Caco-2 (cell line): ENCODE results near the gene OR4C45. TPM values are rescaled to one million over a fixed set of nuclear protein-coding genes. Genes with fewer than 3 reads are reported as not detected.
"Not testable (repeated sequence)": the region's sequence is repeated elsewhere in the genome, so short reads cannot be mapped to it uniquely, and the experiment has no call there.

Experiments used
- BruUV-seq: library from RNA; stranded (reverse); fragments of 400-500 nt; replicated peaks from 2 replicates; lab custom pipeline; 2021; lab: Mats Ljungman, UMichigan
- CTCF ChIA-PET: fragments of 300-600 bp; sonication (Branson Sonifier 250); formaldehyde crosslinking; loops from one replicate; lab custom pipeline; 2022; ENCODE audit warnings: antibody characterized with exemption; lab: Charles Lee
- POLR2A ChIA-PET: fragments of 300-600 bp; sonication (Branson Sonifier 250); formaldehyde crosslinking; loops from one replicate; lab custom pipeline; 2022; ENCODE audit warnings: antibody characterized with exemption; lab: Charles Lee
- DNase-seq, 2 experiments: peaks; one replicate each; pipeline versions ENCODE4 v3.0.0 to v3.0.0-alpha.2; 2020 to 2022
- H3K27me3 ChIP-seq: replicated peaks from 2 replicates; pipeline ENCODE4 v1.6.0; 2011; ENCODE audit warnings: low read length; ENCODE audit not compliant: control insufficient read depth, insufficient read depth
- H3K36me3 ChIP-seq: 2 replicates; pipeline ENCODE4 v1.5.1; 2011; ENCODE audit warnings: low read length; ENCODE audit not compliant: control insufficient read depth, insufficient read depth
- H3K4me1 ChIP-seq: fragments of 250-450 bp; sonication (Bioruptor Pico); 2 replicates; pipeline ENCODE4 v1.5.1; 2020; ENCODE audit warnings: mild to moderate bottlenecking
- H3K4me3 ChIP-seq: 2 replicates; pipeline ENCODE4 v1.5.1; 2011; ENCODE audit warnings: low read depth, mild to moderate bottlenecking, control low read depth, low read length
- H3K9me3 ChIP-seq: fragments of 250-450 bp; sonication (Bioruptor Pico); 2 replicates; pipeline ENCODE4 v1.5.1; 2020; ENCODE audit warnings: mild to moderate bottlenecking, moderate library complexity
- H3K27ac Mint-ChIP-seq: one replicate; pipeline ENCODE4 v1.8.0; 2022; ENCODE audit warnings: mixed read lengths; ENCODE audit not compliant: unreplicated experiment
- H3K27me3 Mint-ChIP-seq: one replicate; pipeline ENCODE4 v1.8.0; 2022; ENCODE audit warnings: mixed read lengths; ENCODE audit not compliant: insufficient read depth, unreplicated experiment
- H3K36me3 Mint-ChIP-seq: one replicate; pipeline ENCODE4 v1.8.0; 2022; ENCODE audit warnings: mild to moderate bottlenecking, mixed read lengths; ENCODE audit not compliant: insufficient read depth, unreplicated experiment
- H3K4me1 Mint-ChIP-seq: one replicate; pipeline ENCODE4 v1.8.0; 2022; ENCODE audit warnings: low read depth, mixed read lengths; ENCODE audit not compliant: unreplicated experiment
- H3K4me3 Mint-ChIP-seq: one replicate; pipeline ENCODE4 v1.8.0; 2022; ENCODE audit warnings: mild to moderate bottlenecking, moderate library complexity, mixed read lengths; ENCODE audit not compliant: unreplicated experiment
- H3K9me3 Mint-ChIP-seq: one replicate; pipeline ENCODE4 v1.8.0; 2022; ENCODE audit warnings: mixed read lengths; ENCODE audit not compliant: unreplicated experiment
- CTCF ChIP-seq, 2 experiments: fragments of 200-600 bp in 1 of 2; IDR thresholded peaks; 1 replicate in 1 of 2; 2 replicates in 1 of 2; pipeline versions ENCODE4 v1.5.1 to v1.8.0; 2011 to 2022; ENCODE audit warnings: antibody characterized with exemption in 1 of 2, control low read depth in 1 of 2, inconsistent platforms in 1 of 2, low read depth in 1 of 2, low read length in 1 of 2, mild to moderate bottlenecking in 1 of 2, moderate library complexity in 1 of 2; ENCODE audit not compliant: insufficient read depth in 1 of 2, severe bottlenecking in 1 of 2, unreplicated experiment in 1 of 2
- intact Hi-C: fragments of 100-400 bp; cut with micrococcal nuclease; formaldehyde crosslinking; loops from one replicate; pipeline ENCODE4 v1.10.0; 2022; ENCODE audit not compliant: unreplicated experiment
- total RNA-seq: library from RNA; stranded (reverse); gene quantifications from 2 replicates; pipeline ENCODE4 v1.2.3, GENCODE V29; 2022

The OR4C45 gene
- total RNA-seq, 1 experiment from 2014 or later, result not detected

GRCh38 chr11:50037251-50037650 lies 4.6 kb downstream of the OR4C45 start:
- no peaks in the 10 kb centered on the region for H3K4me1 ChIP-seq
- DNase-seq, result no peak
- Mint-ChIP-seq H3K4me1 (no peaks in the 10 kb centered on the region), H3K4me3 (no peak overlapping the region), H3K36me3 (no peaks in the 10 kb centered on the region), H3K27ac (no peak overlapping the region), H3K9me3 (peaks cover 9% of the 10 kb centered on the region), H3K27me3 (no peaks in the 10 kb centered on the region)
- H3K36me3 ChIP-seq, result no peaks in the 10 kb centered on the region
- no TSS peak for BruUV-seq
- no peaks in the 10 kb centered on the region for H3K9me3 ChIP-seq
- H3K4me3 ChIP-seq, result no peak overlapping the region
- ChIA-PET POLR2A (no interaction called here), CTCF (no interaction called here)
- intact Hi-C loops, result no loop called here
- TF ChIP-seq CTCF (IDR thresholded peaks at IDR 0.05; ENCODE audit: insufficient read depth in 1 of 2, low read depth in 1 of 2, low read length in 1 of 2, severe bottlenecking in 1 of 2, unreplicated experiment in 1 of 2), result no peak
- no peaks in the 10 kb centered on the region for H3K27me3 ChIP-seq

DNA sequence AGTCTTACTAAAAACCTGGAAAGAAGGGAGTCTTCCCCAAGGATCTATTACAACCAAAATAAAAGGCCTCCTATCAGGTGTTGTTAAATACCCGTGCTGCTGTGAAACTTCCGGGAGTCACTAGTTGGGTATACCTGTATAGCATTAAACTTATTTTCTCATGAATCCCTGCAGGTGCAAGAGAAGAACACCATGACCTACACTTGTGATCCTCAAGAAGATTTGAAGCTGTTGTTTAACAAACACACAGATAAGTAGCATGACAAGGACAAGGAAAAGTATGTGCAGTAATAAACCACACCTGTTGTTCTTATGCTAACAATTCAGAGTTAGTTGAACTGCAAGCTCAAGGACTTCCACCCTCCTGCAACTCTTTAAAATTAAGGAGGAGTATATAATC lies 12.0 kb downstream of the OR4C45 start:
- TF ChIP-seq CTCF (IDR thresholded peaks at IDR 0.05; ENCODE audit: insufficient read depth in 1 of 2, low read depth in 1 of 2, low read length in 1 of 2, severe bottlenecking in 1 of 2, unreplicated experiment in 1 of 2), result no peak
- POLR2A ChIA-PET, result no interaction called here
- DNase-seq, result no peak
- Mint-ChIP-seq H3K27me3 (no peaks in the 10 kb centered on the region), H3K4me1 (no peaks in the 10 kb centered on the region), H3K27ac (no peak overlapping the region), H3K4me3 (no peak overlapping the region), H3K36me3 (no peaks in the 10 kb centered on the region), H3K9me3 (peaks cover 10% of the 10 kb centered on the region)
- H3K9me3 ChIP-seq, result peaks cover 6% of the 10 kb centered on the region; the same call in 1 of the 2 replicates
- intact Hi-C loops, result no loop called here
- no peaks in the 10 kb centered on the region for H3K4me1 ChIP-seq
- CTCF ChIA-PET, result no interaction called here
- H3K36me3 ChIP-seq, result no peaks in the 10 kb centered on the region
- BruUV-seq, result no TSS peak
- no peak overlapping the region for H3K4me3 ChIP-seq
- H3K27me3 ChIP-seq, result no peaks in the 10 kb centered on the region

DNA sequence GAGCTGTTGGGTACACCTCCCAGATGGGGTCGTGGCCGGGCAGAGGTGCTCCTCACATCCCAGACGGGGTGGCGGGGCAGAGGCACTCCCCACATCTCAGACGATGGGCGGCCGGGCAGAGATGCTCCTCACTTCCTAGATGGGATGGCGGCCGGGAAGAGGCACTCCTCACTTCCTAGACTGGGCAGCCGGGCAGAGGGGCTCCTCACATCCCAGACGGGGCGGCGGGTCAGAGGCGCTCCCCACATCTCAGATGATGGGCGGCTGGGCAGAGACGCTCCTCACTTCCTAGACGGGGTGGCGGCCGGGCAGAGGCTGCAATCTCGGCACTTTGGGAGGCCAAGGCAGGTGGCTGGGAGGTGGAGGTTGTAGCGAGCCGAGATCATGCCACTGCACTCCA lies 30.4 kb downstream of the OR4C45 start:
- POLR2A ChIA-PET, H3K4me3 ChIP-seq, CTCF ChIA-PET, H3K27me3 ChIP-seq, BruUV-seq, DNase-seq, H3K4me1 ChIP-seq, H3K4me3 Mint-ChIP-seq, H3K9me3 ChIP-seq, intact Hi-C loops, H3K4me1 Mint-ChIP-seq, H3K27ac Mint-ChIP-seq, H3K27me3 Mint-ChIP-seq, H3K36me3 ChIP-seq, H3K36me3 Mint-ChIP-seq: not testable (repeated sequence)
- H3K9me3 Mint-ChIP-seq, result peaks cover 33% of the 10 kb centered on the region

DNA sequence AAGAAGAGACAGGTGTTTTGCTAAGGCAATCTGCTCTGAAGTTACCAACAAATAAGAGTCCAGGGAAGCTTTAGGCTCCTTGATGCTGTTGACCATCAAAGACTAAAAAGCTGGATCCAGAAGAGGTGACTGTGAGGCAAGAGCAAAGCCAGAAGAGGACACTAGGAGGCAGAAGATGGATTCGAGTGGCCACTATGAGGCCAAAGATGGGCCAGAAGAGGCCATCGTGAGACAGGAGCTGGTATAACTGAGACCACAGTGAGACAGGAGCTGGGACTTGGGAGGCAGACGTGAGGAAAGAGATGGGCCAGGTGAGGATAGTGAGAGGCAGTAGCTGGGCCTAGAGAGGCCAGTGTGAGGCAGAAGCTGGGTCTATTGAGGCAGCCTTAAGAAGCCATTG lies 37.7 kb downstream of the OR4C45 start:
- no TSS peak for BruUV-seq
- Mint-ChIP-seq H3K27me3 (no peaks in the 10 kb centered on the region), H3K4me1 (no peaks in the 10 kb centered on the region), H3K36me3 (peaks cover 4% of the 10 kb centered on the region), H3K9me3 (peaks cover 64% of the 10 kb centered on the region), H3K4me3 (no peak overlapping the region), H3K27ac (no peak overlapping the region)
- Histone ChIP-seq H3K27me3 (no peaks in the 10 kb centered on the region), H3K9me3 (peaks cover 2% of the 10 kb centered on the region; the same call in 1 of the 2 replicates), H3K4me1 (no peaks in the 10 kb centered on the region), H3K4me3 (no peak overlapping the region), H3K36me3 (no peaks in the 10 kb centered on the region)
- POLR2A ChIA-PET, result no interaction called here
- DNase-seq, result no peak
- intact Hi-C loops, result no loop called here
- CTCF ChIA-PET, result no interaction called here
- no peak for TF ChIP-seq CTCF (IDR thresholded peaks at IDR 0.05; ENCODE audit: insufficient read depth in 1 of 2, low read depth in 1 of 2, low read length in 1 of 2, severe bottlenecking in 1 of 2, unreplicated experiment in 1 of 2)
